Effector CD4-positive, alpha-beta T cell (primary cell): ENCODE measurements around the gene PAAF1.
A peak's percentile ranks its signal among the peaks of the same experiment; 100 is the strongest.
"Not testable (repeated sequence)": the region's sequence is repeated elsewhere in the genome, so short reads cannot be mapped to it uniquely, and the experiment has no call there.

ENCODE experiments used
- DNase-seq: peaks from one replicate; pipeline ENCODE4 v3.0.0-alpha.2; 2020
- total RNA-seq: gene quantifications from one replicate; lab custom pipeline; 2026; lab: John Stamatoyannopoulos, UW

PAAF1 gene, protein sequence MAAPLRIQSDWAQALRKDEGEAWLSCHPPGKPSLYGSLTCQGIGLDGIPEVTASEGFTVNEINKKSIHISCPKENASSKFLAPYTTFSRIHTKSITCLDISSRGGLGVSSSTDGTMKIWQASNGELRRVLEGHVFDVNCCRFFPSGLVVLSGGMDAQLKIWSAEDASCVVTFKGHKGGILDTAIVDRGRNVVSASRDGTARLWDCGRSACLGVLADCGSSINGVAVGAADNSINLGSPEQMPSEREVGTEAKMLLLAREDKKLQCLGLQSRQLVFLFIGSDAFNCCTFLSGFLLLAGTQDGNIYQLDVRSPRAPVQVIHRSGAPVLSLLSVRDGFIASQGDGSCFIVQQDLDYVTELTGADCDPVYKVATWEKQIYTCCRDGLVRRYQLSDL
- 11.8 reads per million, percentile 35 among the genes with 10 or more reads in this experiment for total RNA-seq

DNA sequence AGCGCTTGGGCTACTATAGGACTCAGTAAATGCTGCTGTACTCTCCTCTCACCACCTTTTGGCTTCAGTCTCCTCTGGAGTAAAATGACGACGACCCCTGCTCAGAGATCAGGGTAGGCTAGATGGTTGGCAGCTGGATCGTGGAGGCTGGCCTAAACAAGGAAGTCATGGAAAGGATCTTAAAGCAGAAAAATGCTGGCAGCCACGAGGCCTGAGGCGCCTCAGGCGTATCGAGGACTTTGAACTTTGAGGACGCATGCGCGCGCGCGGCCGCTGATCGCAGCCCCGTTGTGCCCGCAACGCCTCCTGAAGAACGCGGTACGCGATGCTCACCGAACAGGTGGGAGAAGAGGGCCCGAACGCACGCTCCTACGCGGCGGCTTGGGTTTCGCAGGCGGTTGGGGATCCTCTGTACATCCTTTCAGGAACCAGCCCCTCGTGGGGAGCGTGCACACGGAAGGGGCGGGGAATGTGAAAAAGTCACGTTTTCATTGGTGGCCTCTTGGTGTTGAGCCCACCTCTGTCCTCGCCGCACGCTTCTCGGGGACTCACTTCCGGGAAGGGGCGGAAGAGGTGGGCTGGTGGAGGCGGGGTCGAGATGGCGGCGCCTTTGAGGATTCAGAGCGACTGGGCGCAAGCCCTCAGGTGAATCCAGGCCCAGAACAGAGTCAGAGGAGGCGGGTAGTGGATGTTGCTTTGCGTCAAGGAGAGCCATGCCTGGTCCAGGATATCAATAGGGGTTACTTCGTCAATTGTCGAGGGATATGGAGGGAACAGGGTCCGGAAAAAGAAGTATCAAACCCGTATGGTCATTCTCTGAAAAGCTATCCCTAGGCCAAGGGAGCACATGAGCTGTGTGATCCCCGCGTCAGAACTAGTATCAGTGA is at the start of gene PAAF1, which contains the start of gene COA4:
PAAF1 (plus strand) TSS at position 576 of the 887 bp plus-strand sequence; CDS start at position 599, 23 bp downstream.
COA4 (minus strand) TSS at position 423 of the 887 bp plus-strand sequence. CDS start 3,468 bp downstream, outside the sequence.
- peak; percentile 91 for DNase-seq

DNA sequence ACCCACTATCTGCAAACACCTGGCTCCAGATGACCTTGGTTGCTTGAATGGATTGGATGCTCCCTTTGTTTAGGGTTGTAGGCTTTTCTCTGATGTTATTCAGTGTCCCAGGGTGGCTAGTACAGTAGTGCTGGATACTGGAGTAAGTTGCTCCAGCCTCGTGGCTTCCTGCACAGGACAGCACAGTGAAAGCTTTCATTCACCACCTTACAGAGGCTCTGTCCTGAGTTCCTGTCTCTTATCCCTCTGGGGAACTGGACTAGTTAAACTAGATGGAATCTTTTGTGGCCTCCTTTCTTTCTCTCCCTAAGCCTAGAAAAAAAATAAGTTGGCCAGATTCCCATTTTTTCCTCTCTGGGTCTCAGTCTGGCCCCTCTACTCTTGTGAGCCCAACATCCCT is 46.5 kb upstream of the PAAF1 start:
- no peak for DNase-seq

DNA sequence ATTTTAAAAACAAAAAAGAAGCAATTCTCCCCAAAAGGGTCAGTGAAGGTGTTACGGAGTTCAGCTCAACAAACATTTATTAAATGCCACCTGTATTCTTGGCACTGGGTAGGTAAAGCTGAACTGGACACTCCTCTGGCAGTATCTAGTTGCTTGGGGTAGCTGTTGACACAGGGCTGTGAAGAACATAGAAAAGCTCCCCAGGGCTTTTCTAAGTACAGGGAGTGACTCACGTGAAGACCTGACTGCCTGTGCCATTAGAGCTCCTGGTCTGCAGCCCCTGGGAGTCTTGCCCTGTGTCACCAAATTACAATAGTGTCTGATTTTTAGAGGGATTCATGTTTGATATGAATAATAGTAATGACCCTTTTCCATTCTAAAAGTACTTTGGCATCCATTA is 43.7 kb upstream of the PAAF1 start:
- DNase-seq, result no peak

DNA sequence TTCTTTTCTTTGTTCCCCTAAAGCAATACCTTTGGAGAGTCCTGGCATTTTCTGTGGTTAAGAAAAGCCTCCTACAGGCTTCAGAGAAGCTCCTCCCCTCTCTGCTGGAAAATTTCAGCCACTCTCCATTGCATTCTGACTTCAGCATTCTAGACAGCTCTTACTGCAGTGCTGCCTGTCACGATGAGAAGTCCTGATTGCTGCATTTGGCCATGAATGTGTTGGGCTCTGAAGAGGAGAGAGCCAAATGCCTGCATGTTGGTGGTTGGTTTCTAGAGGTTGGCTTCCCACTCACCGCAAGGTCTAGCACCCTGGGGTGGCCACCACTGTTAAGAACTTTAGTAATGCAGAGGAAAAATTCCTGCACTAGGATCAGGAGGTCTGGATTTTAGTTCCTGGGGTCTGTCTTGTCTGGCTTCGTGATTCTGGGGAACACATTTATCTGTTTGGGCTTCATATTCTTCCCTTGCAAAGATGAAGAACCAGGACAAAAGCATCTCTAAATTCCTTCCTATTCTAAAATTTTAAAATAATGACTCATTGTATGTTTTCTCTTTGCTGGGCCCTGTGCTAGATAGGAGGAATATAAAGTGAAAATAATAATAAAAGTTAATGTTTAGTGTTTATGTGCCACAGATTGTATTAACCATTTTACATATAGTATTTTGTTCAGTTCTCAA is 38.2 kb upstream of the PAAF1 start:
- DNase-seq, result no peak

DNA sequence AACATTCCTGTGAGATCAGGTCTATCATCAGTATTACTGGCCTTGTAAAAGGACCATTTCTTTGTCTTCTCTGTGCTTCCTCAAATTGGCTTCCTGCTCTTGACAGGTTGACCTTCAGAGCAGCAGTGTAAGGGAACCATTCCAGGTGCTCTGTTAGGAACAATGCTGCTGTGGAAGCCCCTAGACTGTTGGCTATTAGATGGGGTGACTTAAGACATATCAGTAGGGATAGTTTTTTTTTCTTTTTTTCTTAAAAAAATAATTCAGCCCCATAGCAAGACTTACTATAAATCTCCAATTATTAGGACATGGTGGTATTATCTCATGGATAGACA is 37.7 kb upstream of the PAAF1 start:
- no peak for DNase-seq

DNA sequence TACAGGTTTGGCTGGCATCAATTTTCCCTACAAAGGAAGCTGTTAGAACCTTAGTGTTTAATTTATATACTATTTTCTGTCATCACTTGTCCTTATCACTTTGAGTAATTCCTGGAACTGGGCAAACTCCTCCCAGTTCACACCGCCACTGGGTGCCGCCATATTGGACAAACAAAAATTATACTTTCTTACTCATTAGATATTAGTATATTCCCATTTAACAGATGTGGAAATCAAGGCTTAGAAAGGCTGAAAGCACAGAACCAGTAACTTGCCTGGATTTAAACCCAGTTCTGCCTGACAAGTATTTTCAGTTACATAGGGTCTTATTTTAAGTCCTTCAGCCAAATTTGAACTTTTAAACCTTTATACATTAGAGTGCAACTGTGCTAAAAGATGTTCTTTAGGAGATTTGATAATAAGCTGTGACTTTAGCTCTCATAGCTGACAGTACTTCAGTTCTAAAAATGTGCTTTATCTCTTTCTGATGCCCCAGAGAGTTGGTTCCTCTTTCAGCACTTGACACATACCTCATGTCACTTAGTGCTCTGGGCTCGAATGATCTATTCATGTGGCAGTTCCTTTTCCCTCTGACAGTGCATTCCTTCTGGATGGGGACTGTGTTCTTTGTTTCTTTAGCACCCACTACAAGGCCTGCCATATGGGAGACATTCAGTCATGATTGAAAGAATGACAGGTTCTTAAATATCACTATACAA is 25.6 kb upstream of the PAAF1 start:
- no peak for DNase-seq

DNA sequence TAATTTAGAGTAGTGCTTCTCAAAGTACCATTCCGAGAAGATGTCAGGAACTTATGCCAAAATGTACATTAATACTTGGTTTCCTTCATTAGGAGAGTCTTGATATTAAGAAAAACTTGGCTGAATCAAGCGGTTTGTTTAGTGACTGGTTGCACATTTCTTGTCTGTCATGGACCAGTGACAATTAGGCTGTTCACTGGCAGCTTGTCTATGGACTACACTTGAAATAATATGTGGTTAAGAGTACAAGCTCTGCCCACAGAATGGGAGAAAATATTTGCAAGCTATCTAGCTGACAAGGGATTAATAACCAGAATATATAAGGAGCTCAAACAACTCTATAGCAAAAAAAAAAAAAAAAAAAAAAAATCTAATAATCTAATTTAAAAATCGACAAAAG is 24.8 kb upstream of the PAAF1 start:
- no peak for DNase-seq

DNA sequence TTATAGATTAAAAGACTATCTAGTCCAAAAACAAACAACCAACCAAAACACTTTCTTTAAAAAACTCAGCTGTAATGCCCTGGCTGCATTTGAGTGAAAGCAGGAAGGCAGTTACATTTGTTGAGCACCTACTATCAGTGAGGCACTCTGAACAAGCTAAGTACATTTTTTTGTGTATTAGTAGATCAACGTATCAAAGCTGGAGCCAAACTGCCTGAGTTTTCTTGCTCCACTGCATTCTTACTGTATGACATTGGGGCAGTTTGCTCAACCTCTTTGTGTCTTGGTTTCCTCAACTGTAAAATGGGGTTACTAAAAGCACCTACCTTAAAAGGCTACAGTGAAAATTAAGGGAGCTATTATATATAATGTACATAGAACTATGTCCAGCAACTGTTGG is 22.1 kb upstream of the PAAF1 start:
- DNase-seq, result no peak

DNA sequence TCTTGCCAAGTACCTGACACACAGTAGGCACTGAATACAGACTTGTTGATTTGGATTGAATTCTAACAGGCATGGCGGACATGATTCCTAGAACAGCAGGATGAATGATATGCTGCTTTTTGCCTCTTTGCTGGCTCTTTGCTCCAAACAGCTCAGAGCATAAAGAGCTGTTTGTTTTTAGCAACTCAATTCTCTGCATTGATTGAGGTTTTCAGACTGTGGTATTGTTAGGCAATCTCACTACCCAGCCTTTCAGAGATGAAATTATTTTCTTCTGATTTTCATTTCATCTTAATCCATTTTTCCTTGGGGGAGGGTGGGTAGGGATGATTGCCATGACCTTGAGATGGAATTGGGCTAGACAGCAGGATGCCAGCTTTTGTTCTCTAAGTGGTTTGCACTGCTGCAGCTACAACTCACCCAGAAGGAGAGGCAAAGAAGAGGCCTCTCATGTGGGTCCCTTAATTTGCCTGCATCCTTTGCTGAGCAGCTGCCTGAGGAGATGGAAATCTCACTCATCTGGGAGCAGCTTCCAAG is 20.7 kb upstream of the PAAF1 start:
- DNase-seq, result no peak

DNA sequence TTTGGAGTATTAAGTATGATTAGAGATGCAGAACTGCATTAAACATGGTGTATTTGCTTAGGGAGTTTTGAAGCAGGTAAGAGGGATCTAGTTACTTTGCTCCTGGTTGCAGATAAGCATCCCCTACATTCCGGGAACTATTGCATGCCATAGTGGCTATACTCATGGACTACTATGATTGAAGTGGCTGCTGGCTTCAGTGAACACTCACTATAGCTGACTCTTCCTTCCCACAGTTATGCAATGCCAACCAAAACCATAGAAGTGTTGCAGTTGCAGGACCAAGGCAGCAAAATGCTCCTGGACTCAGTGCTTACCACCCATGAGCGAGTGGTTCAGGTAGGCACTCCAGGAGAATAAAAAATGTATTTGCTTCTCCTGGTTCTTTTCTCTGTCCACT is 17.1 kb upstream of the PAAF1 start:
- no peak for DNase-seq

DNA sequence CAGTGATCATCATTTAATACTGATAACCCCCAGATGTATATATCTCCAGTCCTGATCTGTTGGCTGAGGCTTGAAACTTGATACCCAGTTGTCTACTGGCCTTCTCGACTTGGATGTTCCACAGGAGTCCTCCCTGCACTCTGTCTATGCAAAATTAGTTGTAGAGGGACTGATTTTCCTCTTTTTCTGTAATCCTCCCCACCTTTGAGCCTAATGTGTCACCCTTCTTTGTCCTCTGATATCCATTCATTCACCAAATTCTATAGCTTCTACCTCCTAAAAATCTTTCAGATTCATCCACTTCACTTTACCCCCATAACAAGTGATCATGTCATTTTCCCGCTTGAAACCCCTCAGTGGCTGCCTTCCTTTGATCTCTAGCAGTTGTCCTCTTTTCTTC is 16.6 kb upstream of the PAAF1 start:
- no peak for DNase-seq

DNA sequence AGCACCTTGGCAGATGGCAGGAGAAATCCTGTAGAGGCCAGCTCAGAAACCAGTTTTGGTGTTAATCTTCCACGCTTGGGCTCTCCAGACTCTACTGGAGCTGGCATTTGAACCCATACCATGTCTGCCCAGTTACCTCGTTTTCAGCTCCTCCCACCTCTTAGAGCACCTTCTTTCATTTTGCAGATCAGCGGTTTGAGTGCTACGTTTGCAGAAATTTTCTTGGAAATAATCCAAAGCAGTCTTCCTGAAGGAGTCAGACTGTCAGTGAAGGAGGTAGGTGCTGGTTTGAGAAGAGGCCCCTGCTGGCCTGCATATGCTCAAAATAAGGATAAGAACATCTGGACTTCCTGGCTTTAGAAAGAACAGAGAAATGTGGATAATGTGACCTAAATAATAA is 13.8 kb upstream of the PAAF1 start:
- no peak for DNase-seq

DNA sequence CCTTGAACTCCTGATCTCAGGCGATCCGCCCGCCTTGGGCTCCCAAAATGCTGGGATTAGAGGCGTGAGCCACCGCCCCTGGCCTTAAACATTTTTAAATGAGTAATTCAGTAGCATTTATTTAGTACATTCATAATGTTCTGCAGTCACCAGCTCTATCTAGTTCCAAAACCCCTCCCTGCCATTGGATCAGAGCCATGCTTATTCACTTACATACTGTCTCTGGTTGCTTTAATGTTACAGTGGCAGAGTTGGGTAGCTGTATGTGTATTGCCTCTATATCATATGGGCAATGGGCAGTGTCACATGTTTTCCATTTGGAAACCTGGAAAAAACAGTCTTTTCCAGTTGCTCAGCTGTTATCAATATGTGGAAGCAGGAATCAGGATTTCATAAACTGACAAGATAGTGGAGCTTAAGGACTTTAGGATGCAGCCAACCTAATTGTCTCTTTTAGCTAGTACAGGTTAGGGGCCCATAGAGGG is 10.7 kb upstream of the PAAF1 start:
- DNase-seq, result no peak

DNA sequence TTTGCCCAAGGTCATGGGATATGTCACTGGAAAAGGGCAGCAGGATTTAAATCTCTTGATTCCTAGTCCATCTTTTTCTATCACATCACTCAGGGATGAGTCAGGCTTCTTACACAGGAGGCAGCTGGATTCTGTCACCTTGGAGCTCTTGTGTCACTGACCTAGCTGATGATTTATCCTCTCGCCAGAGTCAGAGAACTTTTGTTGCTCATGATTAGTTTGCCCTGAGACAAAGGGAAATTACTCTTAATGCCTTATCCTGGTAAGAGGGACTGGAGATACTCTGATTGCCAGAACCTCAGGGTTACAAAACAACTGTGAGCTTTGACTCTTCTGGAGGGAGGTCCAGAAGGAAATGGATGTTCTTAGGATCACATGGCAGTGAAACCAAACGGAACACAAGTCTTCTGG is 10.2 kb upstream of the PAAF1 start:
- DNase-seq, result no peak

DNA sequence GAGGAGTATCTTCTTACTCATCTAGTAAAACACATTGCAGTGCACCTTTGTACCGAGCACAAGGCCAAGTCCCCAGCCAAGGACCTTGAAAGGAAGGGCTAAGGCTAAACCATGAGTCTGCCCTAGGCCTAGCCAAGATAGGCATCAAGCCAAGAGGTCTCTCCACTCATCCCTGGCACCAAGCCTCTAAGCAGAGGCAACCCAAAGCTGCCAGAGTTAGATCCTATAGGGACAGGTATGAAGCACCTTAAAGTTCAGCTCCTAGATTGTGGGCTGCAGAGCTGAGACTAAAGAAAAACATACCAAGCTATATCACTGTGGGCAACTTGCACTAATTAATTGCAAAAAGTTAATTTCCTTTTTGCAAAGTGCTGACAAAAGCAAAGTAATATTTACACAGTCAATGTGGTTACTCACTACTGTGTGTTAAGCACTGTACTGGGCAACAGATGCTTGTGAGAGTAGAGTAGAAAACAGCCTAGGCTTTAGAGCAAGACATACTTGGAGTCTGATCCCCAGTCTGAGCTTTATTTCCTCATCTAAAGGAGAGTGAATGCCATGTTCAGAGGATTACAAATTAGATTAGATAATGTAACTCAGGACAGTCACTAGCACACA is 7.4 kb upstream of the PAAF1 start:
- no peak for DNase-seq

DNA sequence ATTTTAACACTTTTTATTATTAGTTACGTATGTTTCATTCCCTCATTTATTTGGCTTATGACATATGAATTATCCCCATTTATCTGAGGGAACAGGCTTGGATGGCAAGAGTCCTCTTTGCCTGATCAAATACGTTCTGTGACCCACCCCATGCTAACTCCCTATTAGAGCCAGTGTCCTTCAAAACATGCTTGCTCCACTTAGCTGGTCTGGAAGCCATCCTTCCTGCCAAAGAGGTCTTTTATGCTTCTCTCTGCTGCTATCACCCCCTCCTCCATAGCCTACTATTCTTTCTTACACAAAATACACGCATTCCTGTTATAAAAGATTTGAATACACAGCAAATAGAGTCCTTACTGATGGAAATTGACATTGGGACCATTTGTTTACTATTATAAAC is 6.5 kb upstream of the PAAF1 start:
- DNase-seq, result no peak

DNA sequence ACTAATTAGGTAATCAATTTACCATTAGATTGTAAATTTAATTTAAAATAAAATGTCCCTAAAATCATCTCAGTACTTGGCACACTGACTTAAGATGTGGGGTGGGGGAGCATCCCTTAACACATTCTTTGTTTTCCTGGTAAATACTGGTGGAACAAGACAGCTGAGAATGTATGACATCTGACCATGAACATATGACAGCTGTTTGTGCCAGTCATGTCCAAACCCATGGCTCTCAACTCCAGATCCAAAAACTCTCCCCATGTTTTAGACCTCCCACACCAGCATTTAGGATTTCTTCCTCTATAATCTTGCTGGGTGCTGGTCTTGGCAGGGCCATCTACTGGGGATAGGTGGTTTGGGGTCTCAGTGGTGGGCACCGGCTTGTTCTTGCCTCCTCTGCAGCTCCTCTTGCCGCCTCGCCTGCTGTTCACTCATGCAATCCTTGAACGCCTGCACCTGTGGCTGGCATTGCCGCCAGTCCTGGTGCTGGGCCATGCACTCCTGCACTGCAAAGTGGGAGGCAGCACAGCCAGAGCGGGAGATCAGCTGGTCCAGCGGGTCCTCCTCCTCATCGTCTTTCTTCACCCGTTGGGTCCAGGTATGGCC is 3.9 kb upstream of the PAAF1 start:
- DNase-seq, result no peak

DNA sequence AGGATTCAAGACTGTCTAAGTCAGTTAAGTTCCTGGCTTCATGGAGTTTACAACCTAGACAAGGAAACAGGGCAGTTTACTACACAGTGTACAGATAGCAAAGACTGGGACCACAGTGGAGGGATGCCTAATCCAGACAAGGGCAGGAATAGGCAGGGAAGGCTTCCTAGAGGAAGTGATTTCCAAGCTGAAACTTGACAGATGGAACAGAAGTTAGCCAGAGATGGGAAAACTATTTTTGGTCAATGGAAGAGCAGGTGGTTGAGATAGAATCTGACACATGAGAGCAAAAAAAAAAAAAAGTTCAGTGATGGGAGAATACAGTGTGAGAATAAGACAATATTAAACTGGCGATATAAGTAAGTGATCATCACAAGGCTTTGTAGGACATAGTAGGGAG is 1.4 kb upstream of the PAAF1 start:
- no peak for DNase-seq

DNA sequence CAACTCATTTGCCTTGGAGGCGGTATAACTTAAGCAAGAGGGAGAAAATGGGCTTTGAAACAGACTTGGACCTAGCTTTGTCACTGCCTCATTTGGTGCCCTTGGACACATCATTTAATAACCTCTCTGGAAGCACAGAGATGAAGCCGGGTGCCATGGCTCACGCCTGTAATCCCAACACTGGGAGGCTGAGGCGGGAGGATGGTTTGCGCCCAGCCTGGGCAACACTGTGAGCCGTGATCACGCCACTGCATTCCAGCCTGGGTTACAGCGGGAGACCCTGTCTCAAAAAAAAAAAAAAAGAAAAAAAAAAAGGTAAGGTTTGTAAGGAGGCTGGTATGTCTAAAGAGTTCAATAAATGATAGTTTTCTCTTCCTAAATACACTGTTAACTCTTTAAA is 959 bp upstream of the PAAF1 start:
- DNase-seq, result no peak

DNA sequence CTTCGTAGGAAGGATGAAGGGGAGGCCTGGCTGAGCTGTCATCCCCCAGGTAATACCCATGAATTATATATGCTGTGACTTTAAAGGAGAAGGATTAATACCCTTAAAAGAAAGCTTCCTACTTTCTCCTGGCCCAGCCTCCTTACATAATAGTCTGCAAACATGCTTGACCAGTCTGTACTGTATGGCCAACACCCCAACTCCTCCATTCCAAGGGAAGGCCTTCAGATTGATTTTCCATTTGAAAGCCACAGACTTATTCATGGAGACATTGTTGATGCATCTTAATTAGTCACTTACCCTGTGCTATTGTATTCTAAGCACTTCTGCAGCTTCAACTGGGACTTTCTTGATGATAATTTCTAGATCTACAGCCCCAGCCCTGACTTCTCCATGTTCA is 2.0 kb downstream of the PAAF1 start:
- no peak for DNase-seq

DNA sequence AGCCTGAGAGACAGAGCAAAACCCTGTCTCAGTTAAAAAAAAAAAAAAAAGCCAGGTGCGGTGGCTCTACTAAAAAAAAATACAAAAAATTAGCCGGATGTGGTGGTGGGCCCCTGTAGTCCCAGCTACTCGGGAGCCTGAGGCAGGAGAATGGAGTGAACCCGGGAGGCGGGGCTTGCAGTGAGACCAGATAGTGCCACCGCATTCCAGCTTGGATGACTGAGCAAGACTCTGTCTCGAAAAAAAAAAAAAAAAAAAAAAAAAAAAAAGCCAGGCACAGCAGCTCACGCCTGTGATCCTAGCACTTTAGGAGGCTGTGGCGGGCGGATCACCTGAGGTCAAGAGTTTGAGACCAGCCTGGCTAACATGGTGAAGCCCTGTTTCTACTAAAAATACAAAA is 3.6 kb downstream of the PAAF1 start:
- not testable (repeated sequence) for DNase-seq
